ENCODE data around the gene PARD6A.

Gene PARD6A

DNA sequence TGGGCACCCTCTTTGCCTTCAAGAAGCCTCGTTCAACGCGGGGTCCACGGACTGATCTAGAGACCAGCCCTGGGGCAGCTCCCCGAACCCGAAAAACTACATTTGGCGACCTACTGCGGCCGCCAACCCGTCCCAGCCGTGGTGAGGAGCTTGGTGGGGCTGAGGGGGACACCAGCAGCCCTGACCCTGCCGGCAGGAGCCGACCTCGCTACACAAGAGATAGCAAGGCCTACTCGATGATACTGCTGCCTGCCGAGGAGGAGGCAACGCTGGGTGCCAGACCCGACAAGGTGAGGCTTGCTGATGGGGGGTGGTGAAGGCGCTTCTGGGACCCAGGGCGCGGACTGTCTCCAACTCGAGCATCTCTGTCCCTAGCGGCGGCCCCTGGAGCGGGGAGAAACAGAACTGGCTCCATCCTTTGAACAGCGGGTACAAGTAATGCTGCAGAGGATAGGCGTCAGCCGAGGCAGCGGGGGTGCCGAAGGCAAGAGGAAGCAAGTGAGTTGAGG is 6.3 kb upstream of the PARD6A start:
- no peak for DNase-seq

- DNase-seq: no peak
Measured at GRCh38 chr16:67655363-67655762, 5.4 kb upstream of the PARD6A start.

DNA sequence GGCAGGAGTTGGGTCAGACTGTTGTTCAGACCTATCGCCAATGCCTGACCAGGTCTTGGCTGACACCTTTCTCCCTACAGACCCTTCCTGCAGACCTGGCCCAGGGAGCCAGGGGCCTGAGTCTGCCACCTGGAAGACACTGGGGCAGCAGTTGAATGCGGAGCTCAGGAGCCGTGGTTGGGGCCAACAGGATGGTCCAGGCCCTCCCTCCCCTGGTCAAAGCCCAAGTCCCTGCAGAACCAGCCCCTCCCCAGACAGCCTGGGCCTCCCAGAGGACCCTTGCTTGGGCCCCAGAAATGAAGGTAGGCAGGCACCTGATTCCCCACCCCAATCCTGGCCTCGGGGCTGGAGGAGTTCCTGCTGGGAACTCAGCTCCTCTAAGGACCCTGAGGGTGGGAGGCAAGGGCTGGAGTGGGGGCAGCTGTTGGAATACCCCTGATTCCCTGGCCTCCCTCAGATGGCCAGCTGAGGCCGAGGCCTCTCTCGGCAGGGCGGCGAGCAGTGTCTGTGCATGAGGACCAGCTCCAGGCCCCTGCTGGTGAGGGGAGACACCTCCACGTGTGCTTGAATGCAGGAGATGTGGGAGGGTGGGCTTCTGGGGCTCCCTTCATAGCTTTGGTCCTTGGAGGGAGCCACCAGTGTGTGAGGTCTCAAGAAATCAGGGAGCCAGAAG is 4.3 kb upstream of the PARD6A start:
- DNase-seq: no peak

DNA sequence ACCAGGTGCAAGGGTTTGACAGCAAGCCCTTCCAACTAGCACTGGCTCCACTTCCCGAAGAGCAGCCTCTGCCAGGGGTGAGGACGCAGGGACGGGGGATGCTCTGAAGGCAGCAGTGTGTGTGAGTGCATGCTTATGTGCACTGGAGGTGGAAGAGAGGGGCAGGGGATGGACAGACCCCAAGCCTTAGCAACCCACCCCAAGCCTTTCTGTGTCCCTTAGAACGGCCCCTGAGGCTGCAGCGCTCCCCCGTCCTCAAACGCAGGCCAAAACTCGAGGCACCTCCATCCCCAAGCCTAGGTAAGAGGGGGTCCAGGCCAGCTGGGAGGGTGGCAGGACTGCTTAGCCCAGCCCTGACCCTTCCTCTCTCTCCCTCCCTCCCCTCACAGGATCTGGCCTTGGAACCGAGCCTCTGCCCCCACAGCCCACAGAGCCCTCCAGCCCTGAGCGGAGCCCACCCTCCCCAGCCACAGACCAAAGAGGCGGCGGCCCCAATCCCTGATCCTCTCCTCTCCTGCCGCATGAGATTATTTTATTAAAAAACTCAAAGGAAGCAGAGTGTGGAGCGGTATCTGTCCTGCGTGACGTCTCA is 3.6 kb upstream of the PARD6A start:
- no peak for DNase-seq

DNA sequence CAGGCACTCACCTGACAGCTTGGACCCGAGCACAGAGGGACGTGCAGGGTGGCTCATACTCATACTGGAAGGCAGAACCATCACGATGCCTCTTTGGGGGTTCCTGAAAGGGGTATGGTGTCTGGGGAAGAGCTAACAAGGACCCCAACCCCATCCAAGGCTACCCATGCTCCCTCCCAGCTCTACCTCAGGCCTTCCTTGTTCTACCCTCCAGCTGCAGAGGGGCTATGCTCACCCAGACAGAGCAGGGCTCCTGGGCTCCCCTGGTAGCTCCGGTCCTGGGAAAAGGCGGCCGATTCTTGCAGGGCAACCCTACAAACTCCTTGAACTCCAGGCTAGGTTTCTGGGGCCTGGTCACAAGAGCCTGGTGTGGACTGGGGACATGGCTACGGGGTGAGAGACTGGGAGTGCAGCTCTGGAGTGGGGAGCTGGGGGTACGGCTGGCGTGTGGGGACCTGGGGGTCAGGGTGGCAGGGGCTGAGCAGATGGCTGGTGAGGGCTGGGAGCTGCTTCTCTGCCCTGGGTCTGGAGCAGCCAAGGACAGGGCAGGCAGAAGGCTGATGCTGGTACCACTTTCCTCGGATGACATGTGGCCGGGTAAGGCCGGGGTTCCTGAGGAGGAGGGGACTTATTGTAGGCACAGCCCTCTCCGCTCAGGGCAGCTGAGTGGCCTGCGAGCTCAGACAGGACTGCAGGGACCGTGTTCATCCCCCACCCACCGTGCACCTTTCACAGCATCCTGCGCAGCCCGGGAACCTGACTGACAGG is 2.8 kb upstream of the PARD6A start:
- no peak for DNase-seq

- no peak for DNase-seq
Measured at GRCh38 chr16:67658849-67659674, 1.7 kb upstream of the PARD6A start.

DNA sequence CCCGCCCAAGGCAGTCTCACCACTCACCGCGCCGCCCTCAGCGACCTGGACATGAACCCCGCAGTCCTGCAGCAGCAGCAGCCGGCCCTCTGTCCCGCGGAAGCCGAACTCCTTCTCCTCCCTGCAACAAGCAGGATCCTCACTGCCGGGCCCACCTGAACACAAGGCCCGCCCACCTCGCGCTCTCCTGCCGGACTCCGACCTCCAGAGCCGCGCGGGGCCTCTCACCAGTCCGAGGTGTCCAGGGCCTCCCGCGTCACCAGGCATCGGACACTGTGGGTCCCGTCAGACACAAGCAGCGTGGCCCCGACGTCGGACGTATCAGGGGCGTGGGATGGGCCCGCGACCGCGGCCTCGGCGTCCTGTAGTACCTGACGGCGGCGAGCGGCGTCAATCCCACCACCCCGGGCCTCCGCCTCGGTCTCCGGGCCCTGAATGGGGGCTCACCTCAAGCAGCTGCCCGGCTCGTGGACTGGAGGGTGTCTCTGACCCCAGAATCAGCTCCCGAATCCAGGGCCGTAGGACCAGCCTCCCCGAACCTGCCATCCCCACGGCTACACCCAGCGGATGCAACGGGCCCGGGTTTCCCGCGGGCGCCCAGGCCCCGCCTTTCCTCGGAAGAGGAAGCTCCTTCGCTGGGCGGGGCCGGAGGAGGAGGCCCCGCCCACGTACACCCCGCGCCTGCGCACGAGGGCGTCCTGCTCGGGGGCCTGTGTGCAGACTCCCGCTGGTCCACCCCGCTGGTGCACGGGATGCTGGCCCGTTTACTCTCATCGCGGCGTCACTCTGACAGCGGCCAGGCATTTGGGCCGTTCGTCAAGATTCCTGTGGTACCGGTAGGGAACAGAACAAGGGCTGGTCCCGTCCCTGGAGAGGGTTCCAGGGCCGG is 841 bp upstream of the PARD6A start, which contains the start of gene ACD:
Gene ACD, minus strand, starts transcription at position 586 of the 889 bp plus-strand sequence. Its CDS starts 40 bp downstream, at position 546.
- peak; percentile 47 to 82 for DNase-seq

- DNase-seq: no peak
Measured at GRCh38 chr16:67661101-67661761, 471 bp downstream of the PARD6A start.

DNA sequence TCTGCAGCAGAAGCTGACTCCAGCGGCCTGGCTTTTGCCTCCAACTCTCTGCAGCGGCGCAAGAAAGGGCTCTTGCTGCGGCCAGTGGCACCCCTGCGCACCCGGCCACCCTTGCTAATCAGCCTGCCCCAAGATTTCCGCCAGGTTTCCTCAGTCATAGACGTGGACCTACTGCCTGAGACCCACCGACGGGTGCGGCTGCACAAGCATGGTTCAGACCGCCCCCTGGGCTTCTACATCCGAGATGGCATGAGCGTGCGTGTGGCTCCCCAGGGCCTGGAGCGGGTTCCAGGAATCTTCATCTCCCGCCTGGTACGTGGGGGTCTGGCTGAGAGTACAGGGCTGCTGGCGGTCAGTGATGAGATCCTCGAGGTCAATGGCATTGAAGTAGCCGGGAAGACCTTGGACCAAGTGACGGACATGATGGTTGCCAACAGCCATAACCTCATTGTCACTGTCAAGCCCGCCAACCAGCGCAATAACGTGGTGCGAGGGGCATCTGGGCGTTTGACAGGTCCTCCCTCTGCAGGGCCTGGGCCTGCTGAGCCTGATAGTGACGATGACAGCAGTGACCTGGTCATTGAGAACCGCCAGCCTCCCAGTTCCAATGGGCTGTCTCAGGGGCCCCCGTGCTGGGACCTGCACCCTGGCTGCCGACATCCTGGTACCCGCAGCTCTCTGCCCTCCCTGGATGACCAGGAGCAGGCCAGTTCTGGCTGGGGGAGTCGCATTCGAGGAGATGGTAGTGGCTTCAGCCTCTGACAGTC is 1.3 kb downstream of the PARD6A start:
- DNase-seq: no peak

GRCh38 chr16:67662653-67663010 is 1.9 kb downstream of the PARD6A start:
- DNase-seq: no peak

GRCh38 chr16:67663151-67663876 is 2.6 kb downstream of the PARD6A start:
- peak in 1 of 2 experiments; percentile 12 for DNase-seq

DNA sequence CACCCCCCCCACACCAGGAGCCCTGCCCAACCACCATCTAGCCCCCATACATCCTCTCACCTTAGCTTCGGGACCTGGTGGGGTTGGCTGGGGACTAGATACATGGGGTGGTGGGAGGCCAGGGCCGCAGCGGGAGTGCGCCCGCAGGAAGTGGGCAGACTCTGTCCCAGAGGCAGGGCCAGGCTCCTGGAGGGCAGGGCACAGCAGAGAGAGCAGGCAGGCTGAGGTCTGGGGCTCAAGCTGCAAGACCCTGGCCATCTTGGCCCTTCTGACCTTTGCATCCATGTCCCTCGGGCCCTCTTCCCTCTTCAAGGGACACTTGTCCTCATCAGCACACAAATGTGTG is 3.1 kb downstream of the PARD6A start:
- no peak for DNase-seq

DNA sequence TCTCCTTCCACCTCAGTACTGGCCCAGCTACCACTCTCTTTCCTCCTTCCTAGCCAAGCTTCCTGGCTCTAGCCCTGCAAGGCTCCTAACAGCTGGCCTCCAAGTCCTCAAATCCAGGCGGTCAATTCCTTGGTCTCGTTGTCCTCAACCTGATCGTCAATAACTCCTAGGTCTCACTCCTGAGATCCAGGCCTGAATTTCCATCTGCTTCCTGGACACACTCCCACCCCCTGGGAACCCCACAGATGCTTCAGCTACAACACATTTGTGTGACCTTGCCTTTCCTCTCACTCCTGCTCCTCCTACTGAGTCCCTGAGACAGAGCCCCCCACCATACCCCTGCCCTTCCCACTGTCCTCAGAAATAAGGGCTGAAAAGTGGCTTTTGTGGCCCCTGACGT is 3.5 kb downstream of the PARD6A start:
- peak; percentile 23 to 67 for DNase-seq

GRCh38 chr16:67664871-67665270 is 4.1 kb downstream of the PARD6A start:
- no peak for DNase-seq

DNA sequence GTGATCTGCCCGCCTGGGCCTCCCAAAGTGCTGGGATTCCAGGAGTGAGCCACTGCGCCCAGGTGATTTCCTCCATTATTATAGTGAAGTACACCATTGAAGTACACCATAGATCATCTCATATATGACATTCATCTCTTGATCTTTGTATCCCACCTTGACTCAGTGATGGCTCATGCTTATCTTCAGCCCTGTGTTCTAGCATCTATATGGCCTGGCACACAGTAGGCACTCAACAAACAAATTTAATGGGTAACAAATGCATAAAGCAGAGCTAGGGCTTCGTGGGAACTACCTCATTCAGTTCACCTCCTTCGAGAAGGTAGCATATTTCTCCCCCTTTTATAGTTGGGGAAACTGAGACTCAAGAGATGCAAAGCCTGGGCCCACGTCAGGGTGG is 4.8 kb downstream of the PARD6A start:
- DNase-seq: no peak

GRCh38 chr16:67666032-67666551 is 5.3 kb downstream of the PARD6A start:
- DNase-seq: no peak

- no peak for DNase-seq
Measured at GRCh38 chr16:67666559-67667452, 6.0 kb downstream of the PARD6A start, which contains the start of the genes C16orf86 and ENKD1. C16orf86 (plus strand) TSS chr16:67666814; CDS start chr16:67666971, 157 bp downstream. ENKD1 (minus strand) TSS chr16:67666750; CDS start chr16:67666442, 308 bp downstream.

- DNase-seq: no peak
Measured at GRCh38 chr16:67667453-67667816, 6.7 kb downstream of the PARD6A start.
